SW 1271 (cell line): ENCODE results near the gene NLE1.
"Not testable (repeated sequence)": the region's sequence is repeated elsewhere in the genome, so short reads cannot be mapped to it uniquely, and the experiment has no call there.

Experiments
- DNase-seq, 2 experiments: peaks; one replicate each; lab custom pipeline; 2025; lab: John Stamatoyannopoulos, UW

Gene NLE1

DNA sequence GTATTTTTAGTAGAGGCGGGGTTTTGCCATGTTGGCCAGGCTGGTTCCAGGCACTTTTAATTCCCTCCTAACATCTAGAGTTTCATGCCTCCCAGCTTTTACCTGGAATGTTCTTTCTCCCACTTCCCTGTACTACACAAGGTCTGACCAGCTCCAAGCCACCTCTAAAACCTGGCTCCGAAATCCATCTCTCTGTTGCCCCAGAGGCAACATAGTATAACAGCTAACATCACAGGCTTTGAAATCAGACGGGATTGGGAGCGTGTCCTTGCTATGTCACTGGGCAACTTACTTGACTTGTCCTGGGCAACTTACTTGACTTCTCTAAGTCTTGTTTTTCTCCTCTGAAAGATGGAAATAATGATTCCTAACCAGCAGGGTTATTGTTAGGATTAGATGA is 20.7 kb upstream of the NLE1 start:
- DNase-seq = no peak

DNA sequence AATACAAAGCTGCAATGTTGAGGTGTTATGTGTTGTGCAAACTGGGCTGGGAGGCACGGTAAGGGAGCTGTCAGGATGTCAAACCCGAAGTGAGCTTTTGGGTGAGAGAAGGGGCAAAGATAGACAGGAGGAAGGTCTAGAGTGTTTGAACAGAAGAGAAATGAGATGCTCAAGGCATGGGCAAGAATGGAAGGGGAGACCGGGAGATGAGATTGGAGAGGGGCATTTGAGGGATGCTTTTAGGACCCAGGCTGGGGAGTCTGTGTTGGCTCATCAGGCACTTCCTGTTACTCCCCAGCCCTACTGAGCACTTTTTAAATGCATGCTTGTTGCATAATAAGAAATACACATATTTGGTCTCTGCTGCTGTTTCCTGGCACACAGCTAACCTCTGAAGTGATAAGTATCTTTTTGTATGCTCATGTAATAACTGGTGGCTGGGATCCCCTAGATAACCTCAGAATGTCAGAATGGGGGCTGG is 19.2 kb upstream of the NLE1 start:
- no peak for DNase-seq

GRCh38 chr17:35160354-35161201 is 18.5 kb upstream of the NLE1 start:
- no peak for DNase-seq

GRCh38 chr17:35159940-35160339 is 17.8 kb upstream of the NLE1 start:
- DNase-seq = no peak

DNA sequence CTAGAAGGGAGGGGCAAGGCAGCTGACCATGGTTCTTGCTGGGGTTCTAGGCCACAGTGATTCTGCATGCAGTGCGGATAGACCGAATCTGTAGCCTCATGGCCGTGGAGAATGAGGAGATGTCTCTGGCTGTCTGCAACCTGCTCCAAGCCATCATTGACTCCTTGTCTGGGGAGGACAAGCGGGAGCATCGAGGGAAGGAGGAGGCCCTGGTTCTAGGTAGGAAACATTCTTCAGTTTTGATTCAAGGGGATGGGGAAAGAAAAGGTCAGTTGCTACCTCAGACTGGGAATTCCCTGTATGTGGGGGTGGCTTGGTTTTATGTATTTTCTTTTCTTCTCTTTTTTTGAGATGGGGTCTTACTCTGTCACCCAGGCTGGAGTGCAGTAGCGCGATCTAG is 13.1 kb upstream of the NLE1 start:
- no peak for DNase-seq

- no peak for DNase-seq
These were observed 12.4 kb upstream of the NLE1 start for GRCh38 chr17:35154196-35155165.

DNA sequence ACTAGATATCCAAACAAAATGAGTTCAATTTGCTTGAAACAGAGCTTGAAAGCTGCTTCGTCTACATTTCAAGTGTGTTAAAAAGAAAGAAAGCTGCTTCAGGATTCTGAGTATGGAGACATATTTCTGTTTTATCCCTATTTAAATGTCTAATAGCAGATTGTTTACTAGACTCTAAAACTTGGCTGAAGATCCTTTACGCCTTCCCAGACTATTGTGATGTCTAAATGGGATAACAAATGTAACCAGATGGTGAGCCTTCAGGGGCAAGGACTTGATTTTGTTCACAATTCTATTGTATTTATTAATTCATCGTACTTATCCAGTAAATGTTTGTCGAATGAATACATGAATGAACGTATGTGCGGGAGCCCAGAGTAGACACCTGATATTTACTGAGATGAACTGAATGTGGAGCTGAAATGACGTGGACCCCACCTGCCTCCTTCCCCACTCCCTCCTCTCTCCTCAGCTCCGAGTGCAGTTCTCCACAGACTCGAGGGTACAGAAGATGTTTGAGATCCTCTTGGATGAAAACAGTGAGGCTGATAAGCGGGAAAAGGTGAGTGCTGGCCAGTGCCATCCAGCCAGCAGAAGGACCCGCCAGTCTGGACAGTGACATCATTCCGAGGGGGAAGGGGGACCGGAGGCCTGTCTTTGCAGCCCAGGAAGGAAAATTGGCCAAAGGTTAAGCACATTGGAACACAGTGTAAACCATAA is 10.5 kb upstream of the NLE1 start:
- no peak for DNase-seq

GRCh38 chr17:35151080-35151479 is 9.0 kb upstream of the NLE1 start:
- DNase-seq = not testable (repeated sequence)

DNA sequence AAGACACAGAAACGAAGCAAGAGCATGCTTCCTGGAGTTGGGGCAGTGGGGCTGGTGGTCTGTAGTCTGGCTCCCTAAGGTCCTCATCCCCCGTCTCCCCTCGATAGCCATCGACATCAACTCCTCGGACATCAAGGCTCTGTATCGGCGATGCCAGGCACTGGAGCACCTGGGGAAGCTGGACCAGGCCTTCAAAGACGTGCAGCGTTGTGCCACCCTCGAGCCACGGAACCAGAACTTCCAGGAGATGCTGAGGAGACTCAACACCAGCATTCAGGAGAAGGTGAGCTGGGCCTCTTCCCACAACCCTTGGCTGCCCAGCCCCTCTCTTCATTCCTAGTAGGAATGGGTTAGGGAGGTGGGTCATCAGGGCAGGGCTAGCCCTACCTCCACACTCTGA is 7.8 kb upstream of the NLE1 start:
- no peak for DNase-seq

DNA sequence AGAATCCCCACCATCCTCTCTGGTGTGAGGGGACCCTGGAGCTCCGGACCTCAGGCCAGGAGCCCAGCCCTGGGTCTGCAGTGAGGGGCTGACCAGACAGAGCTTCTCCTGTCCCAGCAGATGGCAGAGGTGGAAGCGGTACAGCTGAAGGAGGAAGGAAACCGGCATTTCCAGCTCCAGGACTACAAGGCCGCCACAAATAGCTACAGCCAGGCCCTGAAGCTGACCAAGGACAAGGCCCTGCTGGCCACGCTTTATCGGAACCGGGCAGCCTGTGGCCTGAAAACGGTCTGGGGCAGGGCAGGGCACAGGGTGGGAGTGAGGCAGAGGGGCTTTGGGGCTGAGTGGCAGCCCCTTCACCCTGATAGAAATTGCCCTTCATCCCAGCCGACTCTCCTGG is 6.0 kb upstream of the NLE1 start:
- no peak for DNase-seq

DNA sequence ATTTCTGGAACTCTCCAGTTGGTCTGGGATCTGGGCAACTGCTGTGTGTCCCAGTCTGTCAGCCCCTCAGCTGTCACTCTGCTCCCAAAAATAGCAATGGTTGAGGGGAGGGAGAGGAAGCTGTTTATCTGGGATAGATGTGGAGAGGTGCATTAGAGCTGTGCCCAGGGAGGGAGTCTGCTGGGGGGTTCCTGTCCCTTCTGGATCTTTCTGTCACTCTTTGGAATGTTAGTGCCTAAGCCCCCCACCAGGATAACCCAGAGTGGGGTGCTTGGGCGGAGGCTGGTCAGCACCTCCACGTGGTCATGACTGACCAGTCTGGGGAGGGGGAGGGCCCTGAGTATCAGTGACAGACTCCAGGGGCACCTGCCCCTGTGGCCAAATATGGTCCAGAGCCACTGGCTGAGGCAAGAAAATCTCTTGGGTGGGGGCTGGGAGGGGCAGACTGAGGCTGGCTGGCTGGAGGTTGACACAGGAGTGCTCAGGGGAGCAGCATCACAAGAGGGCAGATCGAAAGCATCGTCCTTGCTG is 5.3 kb upstream of the NLE1 start, which contains the start of gene UNC45B:
Gene UNC45B, plus strand, starts transcription at position 443 of the 531 bp plus-strand sequence. CDS start 447 bp downstream, outside the sequence.
- no peak for DNase-seq

DNA sequence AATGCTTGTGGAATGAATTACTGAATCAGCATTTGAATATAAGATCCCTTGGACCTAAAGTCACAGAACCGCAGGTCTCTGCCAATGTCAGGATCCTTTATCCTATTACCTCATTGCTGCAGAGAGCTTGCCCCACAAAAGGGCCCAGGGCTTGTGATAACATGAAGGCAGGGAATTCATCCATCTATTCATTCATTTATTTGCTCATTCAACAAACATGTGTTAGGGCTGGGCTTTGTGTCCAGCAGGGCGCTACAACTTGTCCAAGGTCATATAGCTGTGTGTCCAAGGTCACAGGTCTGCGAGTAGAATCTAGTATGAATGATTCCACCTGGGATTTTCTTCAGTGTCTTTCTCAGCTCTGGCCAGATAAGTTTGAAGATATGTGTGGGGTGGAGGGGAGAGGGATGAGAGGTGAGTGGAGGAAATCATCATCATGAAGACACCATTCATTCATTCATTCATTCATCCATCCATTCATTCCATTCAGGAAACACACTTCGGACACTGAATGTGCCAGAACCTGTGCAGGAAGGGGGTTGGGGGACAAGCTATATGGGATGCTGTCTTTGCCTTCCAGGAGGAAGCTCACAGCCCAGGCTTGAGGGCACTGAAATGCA is 4.2 kb upstream of the NLE1 start:
- DNase-seq = no peak

DNA sequence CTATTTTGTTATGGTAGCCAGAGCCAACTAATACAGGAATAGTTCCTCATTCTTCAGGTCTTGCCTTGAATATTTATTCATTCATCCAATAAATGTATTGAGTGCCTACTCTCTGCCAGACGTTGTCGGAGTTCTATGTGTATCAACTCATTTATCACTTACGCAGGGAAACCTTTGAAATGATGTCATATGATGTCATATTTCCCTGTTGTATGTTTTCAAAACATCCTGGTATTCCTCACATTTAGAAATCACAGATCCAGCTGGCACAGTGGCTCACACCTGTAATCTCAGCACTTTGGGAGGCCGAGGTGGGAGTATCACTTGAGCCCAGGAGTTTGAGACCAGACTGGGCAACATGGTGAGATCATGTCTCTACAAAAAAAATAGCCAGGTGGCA is 2.7 kb upstream of the NLE1 start:
- no peak for DNase-seq

- no peak for DNase-seq
These were observed 329 bp upstream of the NLE1 start for GRCh38 chr17:35142467-35142796.

DNA sequence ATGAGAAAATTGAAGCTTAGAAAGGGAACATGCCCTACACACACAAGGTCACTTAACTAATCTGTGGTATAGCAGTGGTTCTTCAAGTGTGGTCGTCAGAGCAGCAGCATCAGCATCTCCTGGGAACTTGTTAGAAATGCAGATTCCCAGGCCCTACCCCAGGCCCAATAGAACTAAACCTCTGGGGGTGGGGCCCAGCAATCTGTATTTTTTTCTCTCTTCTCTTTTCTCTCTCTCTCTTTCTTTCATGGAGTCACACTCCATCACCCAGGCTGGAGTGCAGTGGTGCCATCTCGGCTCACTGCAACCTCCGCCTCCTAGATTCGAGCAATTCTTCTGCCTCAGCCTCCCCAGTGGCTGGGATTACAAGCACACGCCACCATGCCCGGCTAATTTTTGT is 3.9 kb downstream of the NLE1 start:
- no peak for DNase-seq

- DNase-seq = no peak
These were observed 6.8 kb downstream of the NLE1 start for GRCh38 chr17:35135322-35135721.

DNA sequence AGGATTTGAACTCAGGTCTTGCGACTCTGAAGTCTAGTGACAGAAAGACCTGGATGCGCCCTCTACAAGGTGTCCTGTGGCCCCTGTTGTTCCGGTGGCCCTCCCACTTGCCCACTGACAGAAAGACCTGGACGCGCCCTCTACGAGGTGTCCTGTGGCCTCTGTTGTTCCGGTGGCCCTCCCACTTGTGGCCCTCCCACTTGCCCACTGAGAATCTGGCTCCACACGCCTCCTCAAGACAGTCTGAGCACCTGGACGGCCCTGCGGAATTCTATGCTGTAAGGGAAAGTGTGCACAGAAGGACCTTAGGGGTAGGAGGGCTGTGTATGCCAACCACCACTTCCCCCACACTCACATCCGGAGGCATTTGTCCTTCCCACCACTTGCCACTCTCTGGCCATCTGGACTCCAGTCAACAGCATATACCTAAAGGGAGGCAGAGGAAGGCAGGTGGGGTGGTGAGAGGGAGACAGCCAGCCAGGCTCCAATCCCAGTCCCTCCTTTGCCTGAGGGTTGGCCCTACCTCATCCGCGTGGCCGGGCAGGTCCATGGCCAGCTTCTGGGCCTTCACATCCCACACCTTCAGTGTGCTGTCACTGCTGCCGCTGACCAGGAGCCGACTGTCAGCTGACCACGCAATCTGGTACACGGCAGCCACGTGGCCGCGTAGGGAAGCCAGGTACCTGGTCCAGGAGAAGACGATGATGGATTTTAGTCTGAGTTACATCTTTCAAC is 9.1 kb downstream of the NLE1 start:
- DNase-seq = no peak

DNA sequence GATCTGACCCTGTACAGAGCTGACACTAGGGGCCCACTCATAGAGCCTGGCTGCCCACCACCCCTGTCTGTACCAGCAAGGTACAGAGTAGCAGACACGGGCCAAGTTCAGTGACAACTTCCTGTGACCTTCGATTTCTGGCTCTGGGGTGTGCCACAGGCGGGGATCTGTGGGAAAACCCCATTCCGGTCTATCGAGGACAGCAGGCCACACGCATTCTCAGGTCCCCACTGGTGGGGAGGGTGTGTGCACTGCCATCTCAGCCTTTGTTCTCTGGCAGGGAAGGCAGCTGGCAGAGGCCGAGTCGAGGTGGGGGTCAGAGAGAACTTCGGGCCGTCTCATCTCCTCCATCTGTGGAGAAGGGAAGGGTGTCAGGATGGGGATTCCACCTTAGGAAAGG is 10.0 kb downstream of the NLE1 start:
- no peak for DNase-seq

DNA sequence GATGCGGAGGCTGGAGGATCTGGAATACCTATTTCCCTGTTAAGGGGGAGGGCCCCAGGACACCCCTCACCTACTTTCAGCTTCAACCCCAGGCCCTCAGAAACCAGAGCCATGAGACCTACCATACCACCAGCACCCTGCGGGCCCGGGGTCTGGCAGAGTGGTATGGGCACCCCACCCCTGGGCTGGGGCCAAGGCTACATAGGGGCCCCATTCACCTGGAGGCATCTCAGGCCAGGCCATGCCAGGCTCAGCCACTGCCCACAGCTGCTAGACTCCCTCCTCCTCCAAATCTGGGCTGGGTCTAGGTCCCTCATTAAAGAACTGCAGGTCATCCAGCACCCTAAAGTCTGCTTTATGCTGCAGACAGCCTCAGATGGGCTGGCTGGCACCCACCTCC is 11.7 kb downstream of the NLE1 start:
- DNase-seq = no peak

DNA sequence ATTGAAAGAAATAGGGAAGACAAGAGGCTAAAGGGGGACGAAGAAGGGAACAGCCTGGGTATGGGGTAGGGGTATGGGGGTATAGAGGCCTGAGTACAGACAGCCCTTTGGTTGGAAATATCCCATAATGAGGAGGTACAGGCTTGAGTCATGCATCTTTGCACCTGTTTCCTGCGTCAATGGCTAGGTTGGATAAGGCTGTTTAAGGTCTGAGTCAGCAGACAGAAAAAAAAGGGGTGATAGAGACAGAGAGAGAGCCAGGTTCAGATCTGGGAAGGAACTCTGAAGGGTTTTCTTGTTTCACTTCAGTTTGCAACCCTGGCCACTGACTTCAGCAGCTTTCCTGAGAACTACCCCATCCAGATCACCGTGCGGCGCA is 12.1 kb downstream of the NLE1 start:
- DNase-seq = no peak
